Heart right ventricle (tissue), 16 donors: ENCODE results near the gene ZFHX3. TPM values are rescaled to one million over a fixed set of nuclear protein-coding genes. Genes with fewer than 3 reads are reported as not detected.

Source experiments
- ATAC-seq, 8 donors: fragments of 200-7000 bp; cut with Tn5 transposase; one replicate each; pipeline ENCODE4 v1.9.1; 2020; ENCODE audit warnings: mild to moderate bottlenecking in 8 of 8, moderate library complexity in 8 of 8, moderate number of reproducible peaks in 1 of 8
- DNase-seq, 2 donors: peaks; one replicate each; pipeline ENCODE4 v3.0.0-alpha.2; 2020
- H3K27ac ChIP-seq, 10 donors: fragments of 200-600 bp; sonication (generic) in 2 of 10; one replicate each; pipeline versions ENCODE4 v1.5.0 to v1.8.0; 2020 to 2022; ENCODE audit warnings: mild to moderate bottlenecking in 3 of 10
- H3K27me3 ChIP-seq, 7 donors: fragments of 200-600 bp; one replicate each; pipeline ENCODE4 v1.8.0; 2021 to 2022; ENCODE audit warnings: mild to moderate bottlenecking in 2 of 7
- H3K36me3 ChIP-seq, 9 donors: fragments of 200-600 bp; sonication (generic) in 1 of 9; one replicate each; pipeline versions ENCODE4 v1.5.0 to v1.8.0; 2020 to 2022; ENCODE audit warnings: mild to moderate bottlenecking in 2 of 9
- H3K4me1 ChIP-seq, 9 donors: fragments of 200-600 bp; sonication (generic) in 1 of 9; one replicate each; pipeline versions ENCODE4 v1.5.0 to v1.8.0; 2020 to 2022; ENCODE audit warnings: mild to moderate bottlenecking in 4 of 9
- H3K4me3 ChIP-seq, 10 donors: fragments of 200-600 bp; sonication (generic) in 2 of 10; one replicate each; pipeline versions ENCODE4 v1.5.0 to v1.8.0; 2020 to 2022; ENCODE audit warnings: mild to moderate bottlenecking in 7 of 10, moderate library complexity in 2 of 10
- H3K9me3 ChIP-seq, 11 donors: fragments of 200-600 bp in 10 of 11; sonication (generic) in 2 of 11; one replicate each; pipeline versions ENCODE4 v1.5.0 to v1.8.0; 2013 to 2022; ENCODE audit warnings: mild to moderate bottlenecking in 2 of 11, control low read depth in 1 of 11, moderate library complexity in 1 of 11
- CTCF ChIP-seq, 9 donors: fragments of 200-600 bp; sonication (generic) in 2 of 9; IDR thresholded peaks; one replicate each; pipeline versions ENCODE4 v1.5.0 to v1.8.0; 2021 to 2022; ENCODE audit warnings: antibody characterized with exemption in 9 of 9, mild to moderate bottlenecking in 5 of 9, moderate library complexity in 1 of 9
- WGBS, 2 donors: extraction: QIAGEN DNeasy Blood & Tissue Kit; methylation state at CpG; one replicate each; pipeline ENCODE4 v1.1.7; 2013; ENCODE audit warnings: inconsistent platforms in 1 of 2; 5-methylcytosine and 5-hydroxymethylcytosine counted together
- intact Hi-C, 10 donors: fragments of 100-400 bp; cut with DNase I; formaldehyde crosslinking; loops; one replicate each; pipeline versions ENCODE4 v1.11.1 to v1.14.2; 2022
- polyA plus RNA-seq, 2 donors: library from polyadenylated mRNA; stranded (reverse); fragments of 200-250 nt; gene quantifications; one replicate each; pipeline ENCODE4 v1.2.3, GENCODE V29; 2013
- total RNA-seq, 10 donors: library from RNA; stranded (reverse); fragmentation: NEBNext Ultra II Directional in 3 of 10; extraction: Animal tissue kit (Norgen Biotek cat#: 25700) in 3 of 10; gene quantifications; one replicate each; pipeline versions ENCODE4 v1.2.1 to v1.2.4, GENCODE V29; 2021 to 2023
- donor health status: Arrhythmogenic right ventricular cardiomyopathy.
- donor health status: ischemic (EF 13 %, LVEDD 7.1; RV severe dilation, severe dysfunction).
- donor health status: healthy with polysubstance abuse.
- donor health status: DM: no; HTN: yes; CAD: no.
- donor health status: DM: no; HTN: no; CAD: no.
- donor health status: ischemic (EF 25% LVEDD 6.9; RV normal size, moderate dysfunction).
- donor health status: ischemic (EF 25% LVEDD 5.7; RV mildly dilated, moderate dysfunction).
- donor health status: healthy.
- donor health status: DM: yes; HTN: yes; CAD: no.
- donor health status: Ischemic cardiomyopathy.
- donor health status: ischemic (EF 35%, LVEDD 5.7; RV mildly dilated, moderate dysfunction).
- donor health status: nonischemic (EF 11% LVEDD 7.7; RV severe dilation, severe dysfunction).
- donor health status: DM: yes; HTN: yes; CAD: no.
- donor health status: PGD.
- donor health status: ischemic (EF 29% LVEDD 5.4; RV normal size, mild dysfunction).
- donor health status: nonischemic (EF 23%, LVEDD 6.1; RV moderate dilation, normal function).

ZFHX3 gene
- total and polyA plus RNA-seq, 12 donors = 1.6 to 15.2 (median 10.4) TPM

- WGBS, 2 donors = 89 to 93% methylated on average over 11 of the region's 11 CpGs
- no peak for TF ChIP-seq CTCF (IDR thresholded peaks at IDR 0.05)
Measured at GRCh38 chr16:72825912-72826621, 221.9 kb downstream of the ZFHX3 start.

GRCh38 chr16:72824761-72825160, 223.2 kb downstream of the ZFHX3 start:
- Histone ChIP-seq H3K9me3 (no peaks in the 10 kb centered on the region), H3K27me3 (no peaks in the 10 kb centered on the region), H3K4me1 (peaks cover 0 to 22% (median 0%) of the 10 kb centered on the region in 9 donors), H3K36me3 (peaks cover 0 to 19% (median 4%) of the 10 kb centered on the region in 9 donors), H3K4me3 (no peak overlapping the region), H3K27ac (no peak overlapping the region)
- intact Hi-C loops = loop anchor here in 1 of 10 donors (5.0 kb wide), 1 partner anchor 373 kb away; no protein-coding TSS in a partner anchor
- ATAC-seq = no peak
- DNase-seq = no peak
- no peak for TF ChIP-seq CTCF (IDR thresholded peaks at IDR 0.05)
- 92 to 97% methylated on average over 5 of the region's 5 CpGs for WGBS, 2 donors

More at GRCh38 chr16:72825912-72826621, 221.9 kb downstream of the ZFHX3 start:
- DNase-seq = no peak
- intact Hi-C loops = loop anchor here in 1 of 10 donors (5.0 kb wide), 1 partner anchor 371 kb away; no protein-coding TSS in a partner anchor
- Histone ChIP-seq H3K4me3 (no peak overlapping the region), H3K9me3 (no peaks in the 10 kb centered on the region), H3K27me3 (no peaks in the 10 kb centered on the region), H3K36me3 (peaks cover 0 to 20% (median 4%) of the 10 kb centered on the region in 9 donors), H3K4me1 (peaks cover 0 to 29% (median 0%) of the 10 kb centered on the region in 9 donors), H3K27ac (no peak overlapping the region)
- ATAC-seq = no peak

- H3K27ac ChIP-seq = no peak overlapping the region
- 94 to 97% methylated on average over 4 of the region's 4 CpGs for WGBS, 2 donors
- intact Hi-C loops = no loop called here
Measured at GRCh38 chr16:72824027-72824426, 223.9 kb downstream of the ZFHX3 start.

More at GRCh38 chr16:72824027-72824426, 223.9 kb downstream of the ZFHX3 start:
- H3K27me3 ChIP-seq = no peaks in the 10 kb centered on the region
- DNase-seq = no peak
- ATAC-seq = no peak
- H3K4me1 ChIP-seq = peaks cover 0 to 22% (median 0%) of the 10 kb centered on the region in 9 donors
- peaks cover 0 to 12% (median 0%) of the 10 kb centered on the region in 9 donors for H3K36me3 ChIP-seq
- TF ChIP-seq CTCF (IDR thresholded peaks at IDR 0.05) = no peak
- H3K9me3 ChIP-seq = no peaks in the 10 kb centered on the region
- H3K4me3 ChIP-seq = no peak overlapping the region
